Lung (tissue), 12 donors: Measurements from ENCODE around the gene RLIM. TPM values are rescaled to one million over a fixed set of nuclear protein-coding genes. Genes with fewer than 3 reads are reported as not detected.
A peak's percentile ranks its signal among the peaks of the same experiment; 100 is the strongest.

Source experiments
- ATAC-seq: fragments of 200-7000 bp; cut with Tn5 transposase; one replicate; pipeline ENCODE4 v1.9.1; 2020; ENCODE audit warnings: moderate number of reproducible peaks; ENCODE audit not compliant: insufficient read depth, low FRiP score
- DNase-seq, 3 donors: peaks; one replicate each; pipeline ENCODE4 v3.0.0-alpha.2; 2013 to 2017
- H3K27ac ChIP-seq, 2 donors: one replicate each; pipeline ENCODE4 v1.5.1; 2013; ENCODE audit warnings: mild to moderate bottlenecking in 2 of 2, moderate library complexity in 2 of 2, control low read depth in 1 of 2, inconsistent platforms in 1 of 2, low read depth in 1 of 2, low read length in 1 of 2
- H3K27me3 ChIP-seq, 3 donors: one replicate each; pipeline ENCODE4 v1.5.1; 2013; ENCODE audit warnings: low read length in 2 of 3; ENCODE audit not compliant: control insufficient read depth in 3 of 3, insufficient read depth in 3 of 3
- H3K36me3 ChIP-seq, 4 donors: one replicate each; pipeline ENCODE4 v1.5.1; 2013; ENCODE audit warnings: low read length in 4 of 4, mild to moderate bottlenecking in 1 of 4, moderate library complexity in 1 of 4; ENCODE audit not compliant: control insufficient read depth in 4 of 4, insufficient read depth in 4 of 4
- H3K4me1 ChIP-seq, 5 donors: one replicate each; pipeline ENCODE4 v1.5.1; 2013; ENCODE audit warnings: low read length in 5 of 5, mild to moderate bottlenecking in 2 of 5, moderate library complexity in 1 of 5; ENCODE audit not compliant: control insufficient read depth in 5 of 5, insufficient read depth in 5 of 5
- H3K4me3 ChIP-seq: one replicate; pipeline ENCODE4 v1.5.1; 2013; ENCODE audit warnings: mild to moderate bottlenecking, control low read depth, moderate library complexity
- H3K9ac ChIP-seq, 2 donors: one replicate each; pipeline ENCODE4 v1.5.1; 2013; ENCODE audit warnings: low read length in 2 of 2, control low read depth in 1 of 2; ENCODE audit not compliant: insufficient read depth in 1 of 2
- H3K9me3 ChIP-seq, 4 donors: one replicate each; pipeline ENCODE4 v1.5.1; 2013; ENCODE audit warnings: low read length in 3 of 4, mild to moderate bottlenecking in 1 of 4, moderate library complexity in 1 of 4; ENCODE audit not compliant: control insufficient read depth in 4 of 4, insufficient read depth in 3 of 4
- WGBS, 2 donors: extraction: QIAGEN DNeasy Blood & Tissue Kit; methylation state at CpG; one replicate each; pipeline ENCODE4 v1.1.7; 2013; 5-methylcytosine and 5-hydroxymethylcytosine counted together
- polyA plus RNA-seq, 2 donors: library from polyadenylated mRNA; stranded (reverse); fragments of 200-250 nt; gene quantifications; one replicate each; pipeline ENCODE4 v1.2.1, GENCODE V29; 2013
- total RNA-seq, 2 donors: library from RNA; depleted of rRNA in 1 of 2; stranded (reverse); fragments of >200 nt in 1 of 2; gene quantifications; one replicate each; pipeline ENCODE4 v1.2.1, GENCODE V29; 2014 to 2021
- TF ChIP-seq, protein P1 (sequence below): IDR thresholded peaks from 2 replicates; pipeline ENCODE4 v1.5.1; 2012; ENCODE audit warnings: mild to moderate bottlenecking; ENCODE audit errors: control extremely low read depth, extremely low read depth
- donor health status: control.
- donor health status: control.
- donor health status: Bipolar disorder and iron deficiency.
- donor health status: healthy.
- donor health status: DM: yes; HTN: yes; CAD: no.

Gene RLIM
- total and polyA plus RNA-seq, 4 donors, result 7.4 to 53.2 (median 22.2) TPM

DNA sequence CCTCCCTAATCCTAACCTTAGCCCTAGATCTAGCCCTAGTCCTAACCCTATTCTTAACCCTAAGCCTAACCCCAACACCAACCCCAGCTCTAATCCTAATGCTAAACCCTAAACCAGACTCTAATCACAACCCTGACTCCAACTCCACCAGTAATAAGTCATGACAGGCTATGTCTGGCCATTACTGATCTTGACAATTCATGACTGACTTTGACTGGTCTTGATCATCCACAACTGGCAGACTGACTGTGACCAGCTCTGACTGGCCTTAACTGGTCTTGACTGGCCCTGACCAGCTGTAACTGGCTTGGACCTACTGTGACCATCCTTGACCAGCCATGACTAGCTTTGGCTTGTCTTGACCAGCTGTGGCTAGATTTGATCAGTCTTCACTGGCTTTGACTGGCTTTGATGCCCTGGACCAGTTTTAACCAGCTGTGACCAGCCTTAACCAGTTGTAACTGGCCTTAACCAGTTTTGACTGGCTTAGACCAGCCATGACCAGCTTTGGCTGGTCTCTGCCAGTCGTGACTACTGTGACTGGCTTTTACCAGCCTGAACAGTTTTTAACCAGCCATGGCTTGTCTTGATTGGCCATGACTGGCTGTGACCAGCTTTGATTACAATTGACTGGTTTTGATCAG lies 68.4 kb downstream of the RLIM start:
- no peak for ATAC-seq

DNA sequence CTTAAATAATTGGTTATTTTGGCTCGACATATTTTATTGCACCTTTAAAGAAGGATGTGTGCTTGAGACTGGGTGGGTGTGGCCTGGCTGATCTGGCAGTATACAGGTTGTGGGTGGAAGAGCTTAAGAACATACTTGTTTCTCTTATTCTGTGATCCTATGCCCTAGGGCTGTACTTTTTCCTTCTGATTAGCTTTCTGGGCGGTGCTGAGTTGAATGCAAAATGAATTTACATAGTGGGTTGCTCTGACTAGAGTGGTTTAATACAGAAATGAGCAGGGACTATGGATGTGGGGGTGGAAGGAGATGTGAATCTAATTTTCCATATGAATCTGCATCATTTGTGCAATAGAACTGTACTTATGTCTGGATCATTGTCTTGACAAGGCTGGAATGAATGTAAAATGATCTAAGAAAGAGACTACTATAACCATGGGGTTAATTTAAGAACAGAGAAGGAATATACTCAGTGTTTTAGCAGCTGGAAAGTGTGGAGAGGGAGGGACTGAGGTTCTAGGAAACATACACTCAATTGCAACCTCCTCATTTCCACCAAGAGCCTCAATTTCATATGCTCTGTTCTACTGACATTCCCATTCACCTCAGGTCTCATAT lies 73.7 kb downstream of the RLIM start:
- Histone ChIP-seq H3K27ac (no peak overlapping the region), H3K36me3 (no peaks in the 10 kb centered on the region), H3K4me3 (no peak overlapping the region), H3K27me3 (peaks cover 0 to 6% (median 3%) of the 10 kb centered on the region in 3 donors), H3K9ac (no peak overlapping the region), H3K9me3 (no peaks in the 10 kb centered on the region), H3K4me1 (peaks cover 0 to 7% (median 0%) of the 10 kb centered on the region in 5 donors)
- TF ChIP-seq, protein P1, sequence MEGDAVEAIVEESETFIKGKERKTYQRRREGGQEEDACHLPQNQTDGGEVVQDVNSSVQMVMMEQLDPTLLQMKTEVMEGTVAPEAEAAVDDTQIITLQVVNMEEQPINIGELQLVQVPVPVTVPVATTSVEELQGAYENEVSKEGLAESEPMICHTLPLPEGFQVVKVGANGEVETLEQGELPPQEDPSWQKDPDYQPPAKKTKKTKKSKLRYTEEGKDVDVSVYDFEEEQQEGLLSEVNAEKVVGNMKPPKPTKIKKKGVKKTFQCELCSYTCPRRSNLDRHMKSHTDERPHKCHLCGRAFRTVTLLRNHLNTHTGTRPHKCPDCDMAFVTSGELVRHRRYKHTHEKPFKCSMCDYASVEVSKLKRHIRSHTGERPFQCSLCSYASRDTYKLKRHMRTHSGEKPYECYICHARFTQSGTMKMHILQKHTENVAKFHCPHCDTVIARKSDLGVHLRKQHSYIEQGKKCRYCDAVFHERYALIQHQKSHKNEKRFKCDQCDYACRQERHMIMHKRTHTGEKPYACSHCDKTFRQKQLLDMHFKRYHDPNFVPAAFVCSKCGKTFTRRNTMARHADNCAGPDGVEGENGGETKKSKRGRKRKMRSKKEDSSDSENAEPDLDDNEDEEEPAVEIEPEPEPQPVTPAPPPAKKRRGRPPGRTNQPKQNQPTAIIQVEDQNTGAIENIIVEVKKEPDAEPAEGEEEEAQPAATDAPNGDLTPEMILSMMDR, result no peak
- WGBS, 2 donors, result 69 to 75% methylated on average over 2 of the region's 2 CpGs
- ATAC-seq (no peak), DNase-seq (no peak)

More for the DNA sequence above, 68.4 kb downstream of the RLIM start:
- H3K27ac ChIP-seq, result no peak overlapping the region
- no peak for DNase-seq
- H3K4me3 ChIP-seq, result no peak overlapping the region
- peaks cover 0 to 13% (median 0%) of the 10 kb centered on the region in 4 donors for H3K9me3 ChIP-seq
- no peaks in the 10 kb centered on the region for H3K36me3 ChIP-seq
- TF ChIP-seq, protein P1, result no peak
- H3K27me3 ChIP-seq, result peaks cover 0 to 3% (median 2%) of the 10 kb centered on the region in 3 donors
- H3K4me1 ChIP-seq, result no peaks in the 10 kb centered on the region
- H3K9ac ChIP-seq, result no peak overlapping the region
- WGBS, 2 donors, result 47 to 89% methylated on average over 1 of the region's 1 CpG

DNA sequence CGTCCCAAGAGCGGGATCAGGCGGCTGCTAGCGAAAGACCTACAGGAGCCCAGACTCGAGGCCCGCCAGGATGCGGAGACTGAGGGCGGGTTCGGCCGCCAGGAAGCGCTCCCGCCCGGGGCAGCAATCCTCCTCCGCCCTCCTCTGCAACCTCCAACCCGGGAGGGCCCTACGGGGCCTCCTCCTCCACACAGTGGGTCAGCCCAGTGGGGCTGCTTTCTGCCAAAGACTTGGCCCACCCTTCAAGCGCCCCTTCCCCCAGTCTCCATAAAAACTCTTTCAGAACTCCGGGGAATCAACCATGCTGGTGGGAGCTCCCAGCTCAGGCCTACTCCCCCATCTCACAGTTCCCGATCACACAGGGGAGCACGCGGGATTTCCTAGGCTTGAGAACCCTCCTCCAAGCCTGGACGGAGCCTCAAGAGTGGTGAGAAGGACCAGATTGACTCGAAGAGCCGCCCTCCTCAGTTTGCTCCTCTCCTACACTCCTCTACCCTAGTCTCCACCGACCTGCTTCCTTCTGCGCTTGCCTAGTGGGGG lies 77.5 kb downstream of the RLIM start:
- 11 to 34% methylated on average over 19 to 26 of the region's 26 CpGs for WGBS, 2 donors
- Histone ChIP-seq H3K9ac (peak overlapping the region in 1 of 2 donors; percentile 1), H3K27ac (peak overlapping the region; percentile 73 to 78), H3K36me3 (no peaks in the 10 kb centered on the region), H3K4me1 (peaks cover 0 to 7% (median 0%) of the 10 kb centered on the region in 5 donors), H3K9me3 (no peaks in the 10 kb centered on the region), H3K27me3 (peaks cover 0 to 4% (median 0%) of the 10 kb centered on the region in 3 donors), H3K4me3 (peak overlapping the region; percentile 12)
- ATAC-seq (peak; percentile 21), DNase-seq (peak; percentile 76 to 83 (median 82))
- TF ChIP-seq, protein P1, result no peak
